GM23338 (cell line): ENCODE data around the gene CPE.

Source experiments
- EZH2 ChIP-seq: fragments of 200-600 bp; sonication (generic); IDR thresholded peaks from one replicate; pipeline ENCODE4 v1.8.0; 2017; ENCODE audit warnings: antibody characterized with exemption, mild to moderate bottlenecking, low read depth; ENCODE audit not compliant: unreplicated experiment
- TF ChIP-seq, protein P1 (sequence below), 2 experiments: fragments of 200-600 bp in 1 of 2; sonication (generic) in 1 of 2; conservative IDR thresholded peaks; 2 replicates each; pipeline versions ENCODE4 v1.5.1 to v1.6.1; 2016 to 2017; ENCODE audit warnings: antibody characterized with exemption in 2 of 2, low read depth in 2 of 2, mild to moderate bottlenecking in 2 of 2, moderate library complexity in 1 of 2

DNA sequence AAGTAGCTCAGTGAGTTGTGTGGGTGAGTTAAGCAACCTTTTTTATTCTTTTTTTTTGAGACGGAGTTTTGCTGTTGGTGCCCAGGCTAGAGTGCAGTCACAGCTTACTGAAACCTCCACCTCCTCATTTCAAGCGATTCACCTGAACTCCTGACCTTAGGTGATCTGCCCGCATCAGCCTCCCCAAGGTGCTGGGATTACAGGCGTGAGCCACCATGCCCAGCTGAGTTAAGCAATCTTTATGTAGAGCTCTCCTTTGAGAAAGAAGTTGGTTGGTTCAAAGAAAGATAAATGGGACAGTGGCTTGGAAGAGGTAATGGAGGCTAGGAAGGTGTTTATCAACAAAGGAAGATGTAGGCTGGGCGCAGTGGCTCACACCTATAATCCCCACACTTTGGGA is 48.1 kb upstream of the CPE start:
- TF ChIP-seq EZH2 = no peak
- TF ChIP-seq, protein P1, sequence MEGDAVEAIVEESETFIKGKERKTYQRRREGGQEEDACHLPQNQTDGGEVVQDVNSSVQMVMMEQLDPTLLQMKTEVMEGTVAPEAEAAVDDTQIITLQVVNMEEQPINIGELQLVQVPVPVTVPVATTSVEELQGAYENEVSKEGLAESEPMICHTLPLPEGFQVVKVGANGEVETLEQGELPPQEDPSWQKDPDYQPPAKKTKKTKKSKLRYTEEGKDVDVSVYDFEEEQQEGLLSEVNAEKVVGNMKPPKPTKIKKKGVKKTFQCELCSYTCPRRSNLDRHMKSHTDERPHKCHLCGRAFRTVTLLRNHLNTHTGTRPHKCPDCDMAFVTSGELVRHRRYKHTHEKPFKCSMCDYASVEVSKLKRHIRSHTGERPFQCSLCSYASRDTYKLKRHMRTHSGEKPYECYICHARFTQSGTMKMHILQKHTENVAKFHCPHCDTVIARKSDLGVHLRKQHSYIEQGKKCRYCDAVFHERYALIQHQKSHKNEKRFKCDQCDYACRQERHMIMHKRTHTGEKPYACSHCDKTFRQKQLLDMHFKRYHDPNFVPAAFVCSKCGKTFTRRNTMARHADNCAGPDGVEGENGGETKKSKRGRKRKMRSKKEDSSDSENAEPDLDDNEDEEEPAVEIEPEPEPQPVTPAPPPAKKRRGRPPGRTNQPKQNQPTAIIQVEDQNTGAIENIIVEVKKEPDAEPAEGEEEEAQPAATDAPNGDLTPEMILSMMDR (conservative IDR thresholded peaks at IDR 0.05; ENCODE audit: low read depth in 2 of 2) = no peak
